ENCODE measurements around the gene RFC4. TPM values are rescaled to one million over a fixed set of nuclear protein-coding genes. Genes with fewer than 3 reads are reported as not detected.

Gene RFC4
- total and polyA plus RNA-seq, 9 of the 15 experiments (the other 6 are each of a cell fraction or from before 2014, with no cell fraction given), result 105 to 227 (median 180) TPM

GRCh38 chr3:186760897-186761447 is 45.3 kb downstream of the RFC4 start:
- Histone ChIP-seq H3K9me1 (ENCODE audit: control insufficient read depth, insufficient read depth, low read length) (no peaks in the 10 kb centered on the region), H3K9me3 (replicated peaks; ENCODE audit: control insufficient read depth, insufficient read depth, low read depth, low read length) (no peaks in the 10 kb centered on the region), H4K20me1 (replicated peaks; ENCODE audit: control insufficient read depth, insufficient read depth, low read length) (no peaks in the 10 kb centered on the region), H3K4me3 (no peak overlapping the region), H3K9ac (ENCODE audit: insufficient read depth in 1 of 2, low read depth in 2 of 2, low read length in 2 of 2) (no peak overlapping the region), H3K36me3 (ENCODE audit: control insufficient read depth, insufficient read depth, low read length) (no peaks in the 10 kb centered on the region), H2AFZ (ENCODE audit: low read depth, low read length) (no peak overlapping the region), H3K27ac (ENCODE audit: extremely low read depth, low read depth, low read length) (no peak overlapping the region), H3K4me2 (ENCODE audit: insufficient read depth, low read length) (no peak overlapping the region), H3K27me3 (ENCODE audit: control insufficient read depth in 2 of 2, insufficient read depth in 2 of 2, low read length in 2 of 2) (peaks cover 2 to 11% of the 10 kb centered on the region in 2 experiments; a peak in 3 of 5 replicates), H3K4me1 (replicated peaks in 1 of 2; ENCODE audit: control insufficient read depth in 2 of 2, insufficient read depth in 2 of 2, low read length in 2 of 2) (peaks cover 0 to 2% of the 10 kb centered on the region in 2 experiments; a peak in 2 of 5 replicates), H3K79me2 (ENCODE audit: control insufficient read depth, insufficient read depth, low read length) (no peaks in the 10 kb centered on the region)
- ChIA-PET CTCF (ENCODE audit: low intra/inter-chr PET ratio) (no interaction called here), POLR2A (interaction anchor here (1.1 kb wide), 1 partner anchor 10 kb away, joined by 3 read pairs; no protein-coding TSS in a partner anchor)
- in situ Hi-C loops (cut with MboI) (no loop called here), intact Hi-C loops (cut with micrococcal nuclease) (no loop called here)
- ATAC-seq, result no peak
- FAIRE-seq, result peak; percentile 15
- DNase-seq (ENCODE audit: extremely low read depth in 1 of 4, low spot score in 3 of 4), result no peak
- 25% methylated on average over 8 of the region's 8 CpGs for WGBS (ENCODE audit: insufficient coverage, low coverage, missing lambda C conversion rate)
- no TSS peak for BruUV-seq (replicated peaks)
- TF ChIP-seq PKNOX1 (IDR thresholded peaks at IDR 0.05) (peak; percentile 64), HDAC8 (tag; IDR thresholded peaks at IDR 0.05) (no peak), MED1 (CRISPR knock-in tag; IDR thresholded peaks at IDR 0.05; ENCODE audit: borderline replicate concordance) (no peak), CC2D1A (IDR thresholded peaks at IDR 0.05) (no peak), CHD7 (IDR thresholded peaks at IDR 0.05; ENCODE audit: low read depth, low read length) (no peak), HNRNPH1 (optimal IDR thresholded peaks at IDR 0.05; ENCODE audit: low read depth, low read length) (no peak), NFIC (IDR thresholded peaks at IDR 0.05) (no peak), NRF1 (conservative IDR thresholded peaks at IDR 0.05 in 1 of 2, IDR thresholded peaks at IDR 0.05 in 1 of 2) (peak; percentile 62 to 70), ZBTB34 (CRISPR knock-in tag; IDR thresholded peaks at IDR 0.05) (no peak)

Data from K562 (cell line).